ENCODE results near the gene MPP2. TPM values are rescaled to one million over a fixed set of nuclear protein-coding genes. Genes with fewer than 3 reads are reported as not detected.
A peak's percentile ranks its signal among the peaks of the same experiment; 100 is the strongest.
"Not testable (repeated sequence)": the region's sequence is repeated elsewhere in the genome, so short reads cannot be mapped to it uniquely, and the experiment has no call there.

Gene MPP2
- total and polyA plus RNA-seq, 4 experiments from 2014 or later, result 0.10 to 3.0 (median 1.6) TPM

GRCh38 chr17:43898446-43898845 is 8.9 kb downstream of the MPP2 start:
- peaks cover 0 to 2% of the 10 kb centered on the region in 2 donors for H3K36me3 Mint-ChIP-seq
- Histone ChIP-seq H3K27me3 (ENCODE audit: insufficient read depth, low read length) (peaks cover 2% of the 10 kb centered on the region), H3K36me3 (ENCODE audit: insufficient read depth, low read length) (no peaks in the 10 kb centered on the region), H3K9me3 (ENCODE audit: control insufficient read depth in 1 of 2, low read length in 2 of 2) (no peaks in the 10 kb centered on the region), H3K27ac (ENCODE audit: low read depth, low read length) (no peak overlapping the region), H3K4me1 (ENCODE audit: insufficient read depth, low read length) (peaks cover 14% of the 10 kb centered on the region), H3K4me3 (ENCODE audit: low read length in 2 of 2) (no peak overlapping the region)
- no peak for DNase-seq
- peaks cover 0 to 18% (median 9%) of the 10 kb centered on the region in 4 donors for H3K4me1 Mint-ChIP-seq
- ChIA-PET CTCF (ENCODE audit: partially characterized antibody) (interaction anchor here (1.5 to 5.7 kb wide), 2 partner anchors 11 to 20 kb away, joined by 5 to 27 read pairs; no protein-coding TSS in a partner anchor), POLR2A (ENCODE audit: partially characterized antibody) (no interaction called here)
- H3K27me3 Mint-ChIP-seq, result peaks cover 4 to 22% of the 10 kb centered on the region in 2 donors
- intact Hi-C loops (cut with micrococcal nuclease), result no loop called here
- peaks cover 0 to 1% (median 0%) of the 10 kb centered on the region in 8 donors for H3K9me3 Mint-ChIP-seq
- H3K27ac Mint-ChIP-seq, result no peak overlapping the region
- H3K4me3 Mint-ChIP-seq, result no peak overlapping the region

DNA sequence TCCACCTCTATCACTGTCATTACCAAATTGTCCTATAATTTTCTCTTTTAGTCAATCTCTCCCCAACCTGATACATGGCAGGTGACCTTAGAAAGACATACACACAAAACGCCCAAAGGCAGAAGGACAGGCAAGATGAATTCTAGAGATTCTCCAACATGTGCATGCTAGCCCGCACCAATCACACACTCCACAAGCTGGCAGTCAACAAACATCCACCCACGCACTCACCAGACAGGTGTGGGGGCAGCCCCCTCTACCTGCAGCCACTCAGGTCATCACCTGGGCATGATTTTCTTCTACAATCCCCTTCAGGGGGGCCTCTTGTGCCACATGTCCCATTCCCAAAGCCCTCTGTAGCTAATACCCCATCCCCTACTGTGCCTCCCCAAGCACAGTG is 9.5 kb downstream of the MPP2 start:
- Mint-ChIP-seq H3K4me3 (no peak overlapping the region), H3K27ac (no peak overlapping the region)
- CTCF ChIA-PET (ENCODE audit: partially characterized antibody), result interaction anchor here (5.7 kb wide), 1 partner anchor 12 kb away, joined by 27 read pairs; no protein-coding TSS in a partner anchor

DNA sequence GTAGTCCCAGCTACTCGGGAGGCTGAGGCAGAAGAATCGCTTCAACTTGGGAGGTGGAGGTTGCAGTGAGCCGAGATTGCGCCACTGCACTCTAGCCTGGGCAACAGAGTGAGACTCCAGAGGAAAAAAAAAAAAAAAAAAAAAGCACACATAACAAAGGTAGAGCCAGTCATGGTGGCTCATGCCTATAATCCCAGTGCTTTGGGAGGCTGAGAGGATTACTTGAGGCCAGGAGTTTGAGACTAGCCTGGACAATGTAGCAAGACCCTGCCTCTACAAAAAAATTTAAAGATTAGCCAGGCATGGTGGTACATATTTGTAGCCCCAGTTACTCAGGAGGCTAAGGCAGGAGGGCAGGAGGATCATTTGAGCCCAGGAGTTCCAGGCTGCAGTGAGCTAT is 12.8 kb downstream of the MPP2 start:
- H3K36me3 Mint-ChIP-seq, result not testable (repeated sequence)

More for the DNA sequence above, 9.5 kb downstream of the MPP2 start:
- Histone ChIP-seq H3K4me1 (ENCODE audit: insufficient read depth, low read length) (peaks cover 14% of the 10 kb centered on the region), H3K36me3 (ENCODE audit: insufficient read depth, low read length) (no peaks in the 10 kb centered on the region), H3K27me3 (ENCODE audit: insufficient read depth, low read length) (peaks cover 2% of the 10 kb centered on the region), H3K4me3 (ENCODE audit: low read length in 2 of 2) (no peak overlapping the region), H3K27ac (ENCODE audit: low read depth, low read length) (no peak overlapping the region), H3K9me3 (ENCODE audit: control insufficient read depth in 1 of 2, low read length in 2 of 2) (no peaks in the 10 kb centered on the region)
- POLR2A ChIA-PET (ENCODE audit: partially characterized antibody), result no interaction called here
- peaks cover 0 to 2% of the 10 kb centered on the region in 2 donors for H3K36me3 Mint-ChIP-seq
- DNase-seq, result no peak
- peaks cover 0 to 1% (median 0%) of the 10 kb centered on the region in 8 donors for H3K9me3 Mint-ChIP-seq
- peaks cover 0 to 18% (median 9%) of the 10 kb centered on the region in 4 donors for H3K4me1 Mint-ChIP-seq
- H3K27me3 Mint-ChIP-seq, result peaks cover 4 to 22% of the 10 kb centered on the region in 2 donors
- intact Hi-C loops (cut with micrococcal nuclease), result no loop called here

GRCh38 chr17:43892647-43892952 is 14.7 kb downstream of the MPP2 start:
- no peaks in the 10 kb centered on the region for H3K9me3 ChIP-seq (ENCODE audit: control insufficient read depth in 1 of 2, low read length in 2 of 2)
- Mint-ChIP-seq H3K27me3 (peaks cover 6 to 15% of the 10 kb centered on the region in 2 donors), H3K9me3 (peaks cover 0 to 1% (median 0%) of the 10 kb centered on the region in 8 donors), H3K4me1 (no peaks in the 10 kb centered on the region), H3K36me3 (peaks cover 0 to under 1% of the 10 kb centered on the region in 2 donors), H3K27ac (no peak overlapping the region), H3K4me3 (no peak overlapping the region)
- no peaks in the 10 kb centered on the region for H3K4me1 ChIP-seq (ENCODE audit: insufficient read depth, low read length)
- ChIA-PET CTCF (ENCODE audit: partially characterized antibody) (interaction anchor here (1.1 to 4.9 kb wide), 2 partner anchors 13 to 17 kb away, joined by 3 to 33 read pairs; no protein-coding TSS in a partner anchor), POLR2A (ENCODE audit: partially characterized antibody) (no interaction called here)
- intact Hi-C loops (cut with micrococcal nuclease), result no loop called here
- H3K36me3 ChIP-seq (ENCODE audit: insufficient read depth, low read length), result no peaks in the 10 kb centered on the region
- no peak overlapping the region for H3K27ac ChIP-seq (ENCODE audit: low read depth, low read length)
- no peak for DNase-seq
- H3K4me3 ChIP-seq (ENCODE audit: low read length in 2 of 2), result no peak overlapping the region
- H3K27me3 ChIP-seq (ENCODE audit: insufficient read depth, low read length), result peaks cover 2% of the 10 kb centered on the region

More for the DNA sequence above, 12.8 kb downstream of the MPP2 start:
- intact Hi-C loops (cut with micrococcal nuclease); H3K4me3 Mint-ChIP-seq; H3K27ac ChIP-seq (ENCODE audit: low read depth, low read length); H3K27me3 ChIP-seq (ENCODE audit: insufficient read depth, low read length); POLR2A ChIA-PET (ENCODE audit: partially characterized antibody); DNase-seq; H3K4me1 Mint-ChIP-seq; H3K4me3 ChIP-seq (ENCODE audit: low read length in 2 of 2); H3K9me3 Mint-ChIP-seq; H3K4me1 ChIP-seq (ENCODE audit: insufficient read depth, low read length); H3K9me3 ChIP-seq (ENCODE audit: control insufficient read depth in 1 of 2, low read length in 2 of 2); H3K27ac Mint-ChIP-seq; H3K36me3 ChIP-seq (ENCODE audit: insufficient read depth, low read length): not testable (repeated sequence)
- peaks cover 6 to 14% of the 10 kb centered on the region in 2 donors for H3K27me3 Mint-ChIP-seq
- CTCF ChIA-PET (ENCODE audit: partially characterized antibody), result interaction anchor here (0.8 to 4.9 kb wide), 4 partner anchors 12 to 26 kb away, joined by 3 to 33 read pairs (median 5); no protein-coding TSS in a partner anchor

DNA sequence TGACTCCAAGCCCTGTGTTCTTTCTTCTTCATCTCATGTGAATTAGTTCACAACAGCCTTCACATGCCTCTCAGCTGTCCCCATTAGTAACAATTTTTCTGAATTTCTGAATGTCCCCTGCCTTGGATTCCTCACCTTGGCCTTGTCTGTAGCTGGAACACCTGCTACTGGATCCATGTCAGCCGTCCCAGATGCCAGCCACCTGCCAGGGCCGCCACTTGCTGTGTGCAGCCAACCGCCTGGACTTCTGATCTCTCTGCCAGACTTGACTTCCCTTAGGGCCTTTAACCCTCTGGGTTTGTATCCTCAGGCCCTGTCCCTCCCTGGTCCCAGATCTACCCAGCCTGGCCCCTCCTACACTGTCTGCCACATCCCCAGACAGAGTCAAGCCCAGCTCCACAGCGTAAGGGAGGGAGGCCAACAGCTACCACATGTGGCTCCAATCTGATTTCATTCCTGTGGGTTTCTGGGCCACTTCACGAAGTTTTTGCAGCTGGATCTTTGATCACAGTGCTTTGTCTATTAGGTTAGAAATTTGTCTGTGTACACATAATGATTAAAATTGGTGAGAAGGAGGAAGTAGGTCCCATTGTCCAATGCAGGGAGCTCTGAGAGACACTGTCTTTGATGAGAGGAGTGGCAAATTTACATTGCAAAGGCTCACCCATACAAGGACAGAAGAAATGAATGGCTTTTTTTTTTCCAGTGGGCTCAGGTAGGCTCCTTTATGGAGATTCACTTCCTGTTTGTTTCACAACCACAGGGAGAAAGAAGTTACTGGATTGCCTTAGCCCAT is 15.3 kb downstream of the MPP2 start:
- no peaks in the 10 kb centered on the region for H3K36me3 ChIP-seq (ENCODE audit: insufficient read depth, low read length)
- CTCF ChIA-PET (ENCODE audit: partially characterized antibody), result interaction anchor here (0.9 to 4.9 kb wide), 3 partner anchors 13 to 25 kb away, joined by 3 to 33 read pairs (median 3); no protein-coding TSS in a partner anchor
- intact Hi-C loops (cut with micrococcal nuclease), result no loop called here
- H3K27me3 ChIP-seq (ENCODE audit: insufficient read depth, low read length), result peaks cover 2% of the 10 kb centered on the region
- no peaks in the 10 kb centered on the region for H3K4me1 Mint-ChIP-seq
- no peaks in the 10 kb centered on the region for H3K4me1 ChIP-seq (ENCODE audit: insufficient read depth, low read length)
- H3K36me3 Mint-ChIP-seq, result no peaks in the 10 kb centered on the region
- no peaks in the 10 kb centered on the region for H3K9me3 Mint-ChIP-seq
- POLR2A ChIA-PET (ENCODE audit: partially characterized antibody), result no interaction called here
- H3K27ac Mint-ChIP-seq, result peak overlapping the region in 3 of 7 donors; percentile 3 to 42 (median 29)
- H3K27me3 Mint-ChIP-seq, result peaks cover 6 to 11% of the 10 kb centered on the region in 2 donors
- DNase-seq, result no peak
- no peaks in the 10 kb centered on the region for H3K9me3 ChIP-seq (ENCODE audit: control insufficient read depth in 1 of 2, low read length in 2 of 2)
- H3K27ac ChIP-seq (ENCODE audit: low read depth, low read length), result no peak overlapping the region
- H3K4me3 ChIP-seq (ENCODE audit: low read length in 2 of 2), result no peak overlapping the region
- no peak overlapping the region for H3K4me3 Mint-ChIP-seq

DNA sequence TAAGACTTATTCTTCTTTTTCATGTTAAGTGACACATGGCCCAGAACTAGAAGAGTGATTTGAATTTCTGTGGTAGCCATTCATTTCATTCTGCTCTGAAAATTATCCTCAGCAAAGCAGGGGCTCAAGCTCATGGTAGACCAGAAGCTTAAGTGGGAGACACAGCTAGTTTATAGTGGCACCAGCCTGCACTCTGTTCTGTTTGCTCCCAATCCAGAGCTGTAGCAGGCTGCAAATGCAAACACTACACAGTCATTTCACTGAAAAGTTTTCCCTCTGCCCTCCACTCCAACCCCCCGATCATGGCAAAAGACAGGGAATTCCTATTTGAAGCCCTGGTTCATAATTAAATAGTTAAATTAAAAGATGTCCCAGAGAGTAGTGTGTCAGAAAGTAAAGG is 17.1 kb downstream of the MPP2 start:
- peaks cover 2 to 6% of the 10 kb centered on the region in 2 donors for H3K27me3 Mint-ChIP-seq
- no peak overlapping the region for H3K4me3 Mint-ChIP-seq
- H3K9me3 Mint-ChIP-seq, result no peaks in the 10 kb centered on the region
- Histone ChIP-seq H3K36me3 (ENCODE audit: insufficient read depth, low read length) (no peaks in the 10 kb centered on the region), H3K4me3 (ENCODE audit: low read length in 2 of 2) (no peak overlapping the region), H3K4me1 (ENCODE audit: insufficient read depth, low read length) (no peaks in the 10 kb centered on the region), H3K27me3 (ENCODE audit: insufficient read depth, low read length) (no peaks in the 10 kb centered on the region), H3K9me3 (ENCODE audit: control insufficient read depth in 1 of 2, low read length in 2 of 2) (no peaks in the 10 kb centered on the region), H3K27ac (ENCODE audit: low read depth, low read length) (no peak overlapping the region)
- H3K36me3 Mint-ChIP-seq, result no peaks in the 10 kb centered on the region
- ChIA-PET CTCF (ENCODE audit: partially characterized antibody) (no interaction called here), POLR2A (ENCODE audit: partially characterized antibody) (no interaction called here)
- no peak for DNase-seq
- no peak overlapping the region for H3K27ac Mint-ChIP-seq
- intact Hi-C loops (cut with micrococcal nuclease), result no loop called here
- no peaks in the 10 kb centered on the region for H3K4me1 Mint-ChIP-seq

GRCh38 chr17:43888548-43888947 is 18.8 kb downstream of the MPP2 start:
- Mint-ChIP-seq H3K27ac (peak overlapping the region in 1 of 7 donors; percentile 26), H3K4me1 (no peaks in the 10 kb centered on the region), H3K27me3 (peaks cover 4 to 6% of the 10 kb centered on the region in 2 donors), H3K4me3 (no peak overlapping the region), H3K9me3 (no peaks in the 10 kb centered on the region), H3K36me3 (no peaks in the 10 kb centered on the region)
- no peak for DNase-seq
- Histone ChIP-seq H3K27me3 (ENCODE audit: insufficient read depth, low read length) (no peaks in the 10 kb centered on the region), H3K9me3 (ENCODE audit: control insufficient read depth in 1 of 2, low read length in 2 of 2) (no peaks in the 10 kb centered on the region), H3K27ac (ENCODE audit: low read depth, low read length) (no peak overlapping the region), H3K4me3 (ENCODE audit: low read length in 2 of 2) (no peak overlapping the region), H3K36me3 (ENCODE audit: insufficient read depth, low read length) (no peaks in the 10 kb centered on the region), H3K4me1 (ENCODE audit: insufficient read depth, low read length) (no peaks in the 10 kb centered on the region)
- intact Hi-C loops (cut with micrococcal nuclease), result no loop called here
- CTCF ChIA-PET (ENCODE audit: partially characterized antibody), result interaction anchor here (0.6 to 2.7 kb wide), 3 partner anchors 10 to 82 kb away, joined by 3 to 14 read pairs (median 3); no protein-coding TSS in a partner anchor
- POLR2A ChIA-PET (ENCODE audit: partially characterized antibody), result no interaction called here

Data from CD4-positive, alpha-beta memory T cell (primary cell).